Globus pallidus (tissue), 1 donor: ENCODE measurements around the gene VWA2.
A peak's percentile ranks its signal among the peaks of the same experiment; 100 is the strongest.

Source experiments
- DNase-seq: peaks from one replicate; pipeline ENCODE4 v3.0.0-alpha.2; 2015; ENCODE audit warnings: low spot score

The VWA2 gene

GRCh38 chr10:114300036-114300645 lies 61.1 kb downstream of the VWA2 start:
- DNase-seq: no peak

GRCh38 chr10:114301177-114301576 lies 62.1 kb downstream of the VWA2 start:
- no peak for DNase-seq

GRCh38 chr10:114301951-114302710 lies 63.1 kb downstream of the VWA2 start:
- no peak for DNase-seq

- no peak for DNase-seq
Measured at GRCh38 chr10:114303556-114303955, 64.5 kb downstream of the VWA2 start.

GRCh38 chr10:114304017-114304570 lies 65.0 kb downstream of the VWA2 start:
- peak; percentile 82 for DNase-seq

GRCh38 chr10:114304571-114305421 lies 65.7 kb downstream of the VWA2 start:
- DNase-seq: no peak

- DNase-seq: no peak
Measured at GRCh38 chr10:114305521-114305925, 66.5 kb downstream of the VWA2 start.

GRCh38 chr10:114306116-114306973 lies 67.3 kb downstream of the VWA2 start:
- no peak for DNase-seq

GRCh38 chr10:114307731-114308130 lies 68.7 kb downstream of the VWA2 start:
- DNase-seq: no peak

- DNase-seq: no peak
Measured at GRCh38 chr10:114308531-114309363, 69.7 kb downstream of the VWA2 start.

- no peak for DNase-seq
Measured at GRCh38 chr10:114309364-114309651, 70.3 kb downstream of the VWA2 start.

- no peak for DNase-seq
Measured at GRCh38 chr10:114310346-114310745, 71.3 kb downstream of the VWA2 start.

GRCh38 chr10:114311023-114311422 lies 72.0 kb downstream of the VWA2 start:
- DNase-seq: no peak

GRCh38 chr10:114311496-114312209 lies 72.6 kb downstream of the VWA2 start:
- no peak for DNase-seq

- no peak for DNase-seq
Measured at GRCh38 chr10:114313139-114313538, 74.1 kb downstream of the VWA2 start.

- DNase-seq: no peak
Measured at GRCh38 chr10:114313866-114314265, 74.8 kb downstream of the VWA2 start.

- no peak for DNase-seq
Measured at GRCh38 chr10:114315566-114316420, 76.7 kb downstream of the VWA2 start.

GRCh38 chr10:114316744-114317143 lies 77.7 kb downstream of the VWA2 start:
- no peak for DNase-seq
